Mucosa of stomach (tissue), 1 donor: ENCODE measurements around the gene TMEM95.
A peak's percentile ranks its signal among the peaks of the same experiment; 100 is the strongest.

Source experiments
- H3K27me3 ChIP-seq: one replicate; pipeline ENCODE4 v1.7.0; 2013; ENCODE audit warnings: mild to moderate bottlenecking, low read length; ENCODE audit not compliant: control insufficient read depth, insufficient read depth
- H3K36me3 ChIP-seq: one replicate; pipeline ENCODE4 v1.7.0; 2013; ENCODE audit warnings: low read length; ENCODE audit not compliant: control insufficient read depth, insufficient read depth
- H3K4me1 ChIP-seq: one replicate; pipeline ENCODE4 v1.7.0; 2013; ENCODE audit warnings: mild to moderate bottlenecking, low read length; ENCODE audit not compliant: control insufficient read depth, insufficient read depth
- H3K4me3 ChIP-seq: one replicate; pipeline ENCODE4 v1.7.0; 2013; ENCODE audit warnings: low read length
- H3K9ac ChIP-seq: one replicate; pipeline ENCODE4 v1.7.0; 2013; ENCODE audit warnings: mild to moderate bottlenecking, low read length, moderate library complexity
- H3K9me3 ChIP-seq: one replicate; pipeline ENCODE4 v1.7.0; 2013; ENCODE audit warnings: mild to moderate bottlenecking, low read length, moderate library complexity; ENCODE audit not compliant: control insufficient read depth
- donor health status: Pancreatic carcinoma.

The TMEM95 gene, protein sequence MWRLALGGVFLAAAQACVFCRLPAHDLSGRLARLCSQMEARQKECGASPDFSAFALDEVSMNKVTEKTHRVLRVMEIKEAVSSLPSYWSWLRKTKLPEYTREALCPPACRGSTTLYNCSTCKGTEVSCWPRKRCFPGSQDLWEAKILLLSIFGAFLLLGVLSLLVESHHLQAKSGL

DNA sequence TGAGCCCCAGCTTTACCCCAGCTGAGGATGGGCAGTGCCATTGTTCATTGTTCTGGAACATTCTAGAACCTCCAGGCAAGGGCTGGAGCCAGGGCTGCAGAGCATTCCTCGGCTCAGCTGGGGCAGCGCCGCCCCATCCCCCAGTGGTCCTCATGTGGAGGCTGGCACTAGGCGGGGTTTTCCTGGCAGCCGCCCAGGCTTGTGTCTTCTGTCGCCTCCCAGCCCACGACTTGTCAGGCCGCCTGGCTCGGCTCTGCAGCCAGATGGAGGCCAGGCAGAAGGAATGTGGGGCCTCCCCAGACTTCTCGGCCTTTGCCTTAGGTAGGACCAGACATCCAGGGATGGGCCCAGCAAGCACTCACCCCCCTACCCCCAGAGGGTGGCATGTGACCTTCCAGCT is at the start of gene TMEM95:
Gene TMEM95, plus strand, starts transcription at position 104 of the 400 bp plus-strand sequence. Its CDS starts 49 bp downstream, at position 153.
- H3K4me1 ChIP-seq = peaks cover 48% of the 10 kb centered on the region
- no peaks in the 10 kb centered on the region for H3K9me3 ChIP-seq
- H3K27me3 ChIP-seq = peaks cover 6% of the 10 kb centered on the region
- peak within 1 kb of the TSS; percentile 23 for H3K9ac ChIP-seq
- no peaks in the 10 kb centered on the region for H3K36me3 ChIP-seq
- no peak within 1 kb of the TSS for H3K4me3 ChIP-seq

DNA sequence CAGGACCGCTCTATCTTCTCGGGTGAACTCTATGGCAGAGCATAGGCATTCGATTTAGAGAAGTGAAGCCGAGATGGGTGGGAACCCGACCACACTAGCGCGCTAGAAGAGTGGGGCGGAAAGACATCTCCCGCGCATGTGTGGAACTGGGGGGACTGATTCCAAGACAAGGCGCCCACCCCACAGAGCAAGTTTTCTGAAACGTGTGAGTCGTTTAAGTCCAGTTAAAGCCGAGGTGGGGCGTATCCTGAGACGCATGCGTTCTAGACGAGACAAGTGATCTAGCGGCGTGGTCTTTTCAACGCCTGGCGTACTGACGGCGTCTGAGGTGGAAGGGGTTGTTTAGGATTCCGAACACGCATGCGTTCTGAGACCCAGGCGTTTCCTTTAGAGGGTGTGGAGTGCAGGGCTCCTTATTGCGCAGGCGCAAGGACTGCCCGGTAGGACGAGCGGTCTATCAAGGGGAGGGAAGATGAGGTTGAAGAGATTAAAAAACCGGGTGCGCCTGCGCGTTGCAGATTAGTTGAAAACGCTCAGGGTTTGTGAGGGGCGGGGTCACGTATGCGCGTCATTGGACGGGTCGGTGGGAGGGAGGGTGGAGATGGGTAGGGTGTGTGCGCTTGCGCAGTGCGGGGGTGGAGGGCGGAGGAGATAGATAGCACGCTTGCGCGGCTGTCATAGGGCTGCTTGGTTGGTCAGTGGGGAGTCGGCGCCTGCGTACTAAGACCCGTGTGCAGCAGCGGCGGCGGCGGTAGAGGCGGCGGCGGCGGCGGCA is 47.9 kb upstream of the TMEM95 start, which contains the start of gene EIF5A:
Gene EIF5A, plus strand, starts transcription at position 718 of the 775 bp plus-strand sequence. CDS start 2,008 bp downstream, outside the sequence.
- Histone ChIP-seq H3K4me1 (peaks cover 16% of the 10 kb centered on the region), H3K27me3 (no peaks in the 10 kb centered on the region), H3K36me3 (peaks cover 11% of the 10 kb centered on the region), H3K9ac (peak within 1 kb of the TSS; percentile 86), H3K9me3 (no peaks in the 10 kb centered on the region), H3K4me3 (peak within 1 kb of the TSS; percentile 91)

DNA sequence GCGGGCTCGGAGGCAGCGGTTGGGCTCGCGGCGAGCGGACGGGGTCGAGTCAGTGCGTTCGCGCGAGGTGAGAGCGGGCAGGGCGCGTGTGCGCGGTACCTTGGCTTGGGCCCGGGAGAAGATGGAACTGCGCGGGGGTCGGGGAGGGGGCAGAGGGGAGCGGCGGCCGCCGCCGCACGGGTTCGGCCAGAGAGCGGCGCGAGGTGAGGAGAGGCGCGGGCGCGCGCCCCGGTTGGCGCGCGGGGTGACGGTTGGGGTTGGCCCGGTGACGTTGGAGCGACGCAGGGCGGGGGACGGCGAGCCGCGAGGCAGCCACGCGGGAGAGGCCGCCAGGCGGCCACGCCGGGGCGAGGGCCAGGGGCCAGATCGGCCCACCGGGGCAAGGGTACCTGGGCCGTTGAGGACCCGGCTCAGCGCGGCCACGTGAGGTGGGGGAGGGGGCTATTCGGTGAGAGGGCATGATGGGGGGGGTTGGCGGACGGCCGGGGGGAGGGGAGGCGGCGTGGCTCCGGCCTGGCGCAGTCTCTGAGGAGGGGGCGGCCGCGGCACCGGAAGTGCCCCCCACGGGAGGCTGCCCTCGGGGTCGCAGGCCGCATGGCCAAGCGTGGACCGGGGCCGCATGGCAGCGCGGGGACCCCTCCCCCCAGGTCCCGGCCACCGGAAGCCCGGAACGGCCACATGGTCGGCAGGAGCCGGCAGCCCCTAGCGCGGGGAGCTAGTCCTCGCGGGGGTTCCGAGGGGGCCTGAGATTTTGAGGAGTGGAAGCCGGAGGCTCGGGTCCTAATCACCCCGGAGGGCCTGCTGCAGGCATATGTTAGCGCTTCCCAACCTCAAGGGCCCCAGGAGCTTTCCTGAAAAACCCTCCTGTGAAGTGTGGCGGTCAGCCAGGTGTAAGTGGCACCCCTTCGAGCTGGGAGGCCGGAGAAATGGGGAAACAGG is 47.0 kb upstream of the TMEM95 start:
- H3K4me1 ChIP-seq = peaks cover 20% of the 10 kb centered on the region
- H3K4me3 ChIP-seq = peak overlapping the region; percentile 91
- no peaks in the 10 kb centered on the region for H3K9me3 ChIP-seq
- peak overlapping the region; percentile 86 for H3K9ac ChIP-seq
- no peaks in the 10 kb centered on the region for H3K27me3 ChIP-seq
- peaks cover 13% of the 10 kb centered on the region for H3K36me3 ChIP-seq

DNA sequence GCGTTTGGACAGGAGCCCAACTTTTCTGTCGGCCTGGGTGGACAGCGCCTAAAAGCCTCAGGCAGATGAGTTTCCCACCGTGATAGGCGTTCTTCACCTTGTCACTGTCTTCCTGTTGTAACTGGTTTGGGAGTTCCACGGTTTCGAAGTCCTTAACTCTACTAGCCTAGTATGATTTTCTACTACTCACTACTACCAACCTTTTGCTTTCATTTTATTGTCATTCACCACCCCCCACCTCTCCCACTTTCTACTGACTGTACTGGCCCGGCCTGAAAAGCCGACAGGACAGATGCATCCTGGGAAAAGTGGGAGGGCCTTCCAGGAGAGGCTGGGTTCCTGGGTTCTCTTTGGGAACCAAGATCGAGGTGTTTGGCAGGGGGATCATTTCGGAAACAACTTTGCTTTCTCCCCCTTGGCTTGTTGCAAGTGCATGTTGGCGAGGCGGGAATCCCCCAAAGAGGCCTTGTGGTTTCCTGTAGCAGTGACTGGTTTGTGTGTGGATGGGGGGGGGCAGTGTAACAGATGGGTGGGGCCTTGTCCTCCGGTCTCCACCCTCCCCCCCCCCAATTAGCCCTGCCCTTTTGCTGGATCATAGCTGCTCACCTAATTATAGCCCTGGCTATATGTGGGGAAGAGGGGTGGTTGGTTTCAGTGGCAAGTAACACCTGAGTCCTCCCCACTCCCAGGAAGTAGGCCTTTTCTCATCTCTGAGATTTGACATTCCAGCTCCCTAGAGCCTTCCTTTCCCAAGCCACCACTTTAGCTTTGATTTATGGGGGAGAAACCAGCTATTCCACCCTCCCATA is 46.1 kb upstream of the TMEM95 start:
- no peaks in the 10 kb centered on the region for H3K27me3 ChIP-seq
- H3K4me3 ChIP-seq = peak overlapping the region; percentile 91
- H3K9ac ChIP-seq = peak overlapping the region; percentile 86
- peaks cover 21% of the 10 kb centered on the region for H3K36me3 ChIP-seq
- H3K4me1 ChIP-seq = peaks cover 29% of the 10 kb centered on the region
- no peaks in the 10 kb centered on the region for H3K9me3 ChIP-seq

DNA sequence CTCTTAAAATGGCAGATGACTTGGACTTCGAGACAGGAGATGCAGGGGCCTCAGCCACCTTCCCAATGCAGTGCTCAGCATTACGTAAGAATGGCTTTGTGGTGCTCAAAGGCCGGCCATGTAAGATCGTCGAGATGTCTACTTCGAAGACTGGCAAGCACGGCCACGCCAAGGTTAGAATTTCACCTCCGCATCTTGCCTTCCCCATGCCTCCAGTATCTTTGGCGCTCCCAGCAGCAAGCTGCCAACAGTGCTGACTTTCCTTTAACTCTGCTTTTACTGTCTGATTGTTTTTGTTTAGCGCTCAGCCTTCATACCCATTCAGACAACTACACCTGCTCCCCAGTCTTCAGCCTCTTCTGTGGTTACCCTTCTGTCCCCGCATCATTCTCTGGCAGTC is 45.3 kb upstream of the TMEM95 start:
- H3K9me3 ChIP-seq = no peaks in the 10 kb centered on the region
- peaks cover 37% of the 10 kb centered on the region for H3K4me1 ChIP-seq
- H3K36me3 ChIP-seq = peaks cover 21% of the 10 kb centered on the region
- H3K4me3 ChIP-seq = peak overlapping the region; percentile 91
- no peak overlapping the region for H3K9ac ChIP-seq
- no peaks in the 10 kb centered on the region for H3K27me3 ChIP-seq

DNA sequence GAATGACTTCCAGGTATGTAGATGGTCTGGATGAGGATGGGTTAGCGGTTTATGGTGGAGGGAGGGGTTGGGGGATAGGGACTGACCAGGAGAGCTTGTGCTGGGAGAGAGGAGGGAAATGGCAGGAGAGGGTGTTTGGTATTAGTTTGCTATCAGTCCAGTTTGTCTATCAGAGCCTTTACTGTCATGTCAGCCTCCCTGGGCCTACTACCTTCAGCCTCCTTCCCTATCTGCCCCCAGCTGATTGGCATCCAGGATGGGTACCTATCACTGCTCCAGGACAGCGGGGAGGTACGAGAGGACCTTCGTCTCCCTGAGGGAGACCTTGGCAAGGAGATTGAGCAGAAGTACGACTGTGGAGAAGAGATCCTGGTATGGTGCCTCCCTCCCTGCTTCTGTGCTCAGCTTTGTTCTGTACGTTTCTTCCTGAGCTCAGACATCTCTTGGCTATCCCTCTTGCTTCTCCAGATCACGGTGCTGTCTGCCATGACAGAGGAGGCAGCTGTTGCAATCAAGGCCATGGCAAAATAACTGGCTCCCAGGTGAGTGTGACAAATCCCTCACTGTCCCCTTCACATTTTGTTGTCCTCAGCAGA is 43.7 kb upstream of the TMEM95 start:
- Histone ChIP-seq H3K9ac (no peak overlapping the region), H3K9me3 (no peaks in the 10 kb centered on the region), H3K4me1 (peaks cover 44% of the 10 kb centered on the region), H3K4me3 (no peak overlapping the region), H3K36me3 (peaks cover 21% of the 10 kb centered on the region), H3K27me3 (no peaks in the 10 kb centered on the region)

DNA sequence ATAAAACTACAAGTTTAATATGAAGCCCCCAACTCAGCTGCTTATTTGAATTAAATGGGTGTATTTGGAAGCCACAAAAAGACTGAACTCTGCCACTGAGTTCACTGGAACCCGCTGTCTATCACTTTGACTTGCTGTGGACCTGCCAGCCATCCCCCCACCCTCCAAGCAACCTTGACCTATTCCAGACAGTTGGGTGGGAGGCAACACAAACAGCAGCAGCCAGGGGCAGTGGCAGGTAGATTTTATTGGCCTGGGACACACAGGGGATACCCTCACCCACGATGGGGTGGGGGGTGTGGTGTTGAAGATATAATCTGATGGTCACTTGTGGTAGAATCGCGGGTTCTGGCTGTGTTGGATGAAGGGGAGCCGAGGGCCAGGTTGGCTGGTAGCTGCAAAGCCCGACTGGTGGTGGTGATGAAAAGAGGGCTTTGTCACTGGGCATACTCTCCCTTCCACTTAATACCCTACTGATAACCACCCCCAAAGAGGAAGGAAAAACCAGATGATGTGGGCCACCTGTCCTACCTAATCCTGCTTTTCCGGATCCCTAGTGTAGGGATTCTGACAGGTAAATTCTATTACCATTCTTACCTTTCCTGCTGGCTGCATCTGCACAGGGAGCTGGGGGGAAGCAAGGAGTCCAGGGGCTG is 42.4 kb upstream of the TMEM95 start:
- Histone ChIP-seq H3K9ac (no peak overlapping the region), H3K4me1 (peaks cover 44% of the 10 kb centered on the region), H3K36me3 (peaks cover 21% of the 10 kb centered on the region), H3K9me3 (no peaks in the 10 kb centered on the region), H3K27me3 (no peaks in the 10 kb centered on the region), H3K4me3 (no peak overlapping the region)

DNA sequence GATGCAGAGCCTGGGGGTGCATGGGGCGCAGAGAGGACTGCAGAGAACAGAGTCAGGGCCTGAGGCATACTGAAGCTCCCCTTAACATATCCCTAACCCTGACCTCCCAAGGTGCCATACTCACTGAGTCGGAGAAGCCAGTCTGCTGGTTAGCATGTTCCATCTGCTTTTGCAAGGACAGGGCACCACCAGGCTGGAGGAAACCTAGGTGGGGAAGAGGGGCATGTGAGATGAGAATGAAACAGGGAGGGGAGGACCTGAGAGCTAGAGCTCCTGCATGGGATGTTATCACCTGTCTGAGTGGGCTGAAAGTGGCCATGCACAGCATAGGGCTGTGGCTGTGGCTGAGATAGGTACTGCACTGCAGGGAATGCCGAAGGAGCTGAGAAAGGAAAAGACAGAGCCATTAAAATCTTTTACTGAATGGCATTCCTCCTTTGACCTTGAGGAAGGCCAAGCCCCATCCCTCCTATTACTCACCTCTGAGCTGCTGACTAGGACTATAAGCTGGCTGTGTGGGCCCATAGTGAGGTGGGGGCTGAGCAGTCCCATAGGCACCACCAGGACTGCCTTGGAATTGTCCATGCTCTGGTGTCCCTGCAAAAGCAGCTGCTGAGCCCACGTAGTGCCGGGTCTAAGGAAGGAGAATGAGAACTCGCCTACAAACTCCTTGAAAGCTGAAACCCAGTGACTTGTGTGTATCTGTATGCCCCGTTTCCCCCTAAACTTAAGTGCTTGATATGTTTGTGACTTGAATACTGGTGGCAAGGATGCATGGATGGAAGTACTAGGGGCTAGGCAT is 41.7 kb upstream of the TMEM95 start:
- no peaks in the 10 kb centered on the region for H3K27me3 ChIP-seq
- H3K4me1 ChIP-seq = peaks cover 44% of the 10 kb centered on the region
- H3K9me3 ChIP-seq = no peaks in the 10 kb centered on the region
- H3K9ac ChIP-seq = peak overlapping the region; percentile 24
- H3K4me3 ChIP-seq = no peak overlapping the region
- peaks cover 21% of the 10 kb centered on the region for H3K36me3 ChIP-seq

DNA sequence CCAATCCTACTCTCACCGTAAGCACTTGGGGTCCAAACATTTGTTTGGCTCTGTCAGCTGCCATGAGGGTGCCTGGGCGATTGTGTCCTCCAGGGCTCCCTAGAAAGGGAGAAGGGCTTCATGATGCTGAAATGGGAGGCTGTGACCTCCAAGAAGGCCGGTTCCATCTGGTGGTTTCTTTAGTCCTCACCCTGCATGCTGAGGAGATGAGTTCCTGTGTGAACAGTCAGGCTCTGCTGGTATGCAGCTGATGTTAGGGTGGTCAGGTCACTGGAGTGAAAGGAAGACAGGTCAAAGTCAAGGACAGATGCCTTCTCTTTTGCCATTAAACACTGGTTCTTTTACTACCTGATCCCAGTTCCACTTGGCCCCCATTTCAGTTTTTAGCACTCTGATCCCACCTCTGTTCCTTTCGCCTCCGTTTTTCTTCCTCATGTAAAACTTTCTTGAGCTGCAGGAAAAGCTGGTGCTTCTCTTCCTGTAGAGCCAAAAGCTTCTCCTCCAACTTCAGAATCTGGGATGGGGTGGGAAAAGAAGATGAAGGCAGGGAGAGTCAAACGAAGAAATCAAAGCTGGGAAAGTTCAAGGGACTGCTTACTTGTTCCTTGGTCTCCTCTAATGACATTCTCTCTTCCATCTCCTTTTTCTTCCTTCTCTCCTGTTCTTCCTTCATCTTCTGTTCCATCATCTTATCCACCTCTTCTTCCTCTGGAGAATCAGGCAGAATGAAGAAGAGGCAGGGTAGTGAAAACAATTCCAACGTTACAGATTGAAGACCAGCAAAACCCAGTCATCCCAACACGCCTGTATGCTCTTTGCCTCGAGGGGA is 40.9 kb upstream of the TMEM95 start:
- peak overlapping the region; percentile 70 for H3K4me3 ChIP-seq
- no peaks in the 10 kb centered on the region for H3K27me3 ChIP-seq
- H3K9me3 ChIP-seq = no peaks in the 10 kb centered on the region
- H3K4me1 ChIP-seq = peaks cover 41% of the 10 kb centered on the region
- peak overlapping the region; percentile 79 for H3K9ac ChIP-seq
- H3K36me3 ChIP-seq = peaks cover 21% of the 10 kb centered on the region
